Cardiac fibroblast (primary cell): ENCODE measurements around the gene RRAS.

Experiments
- DNase-seq, 2 donors: peaks; one replicate each; pipeline versions ENCODE4 v3.0.0 to v3.0.0-alpha.2; 2010; ENCODE audit warnings: low read depth in 2 of 2
- H3K4me3 ChIP-seq, 2 donors: replicated peaks in 1 of 2; 1 replicate in 1 of 2; 2 replicates in 1 of 2; pipeline ENCODE4 v1.5.1; 2011; ENCODE audit warnings: low read depth in 2 of 2, low read length in 2 of 2, mild to moderate bottlenecking in 2 of 2, moderate library complexity in 1 of 2
- TF ChIP-seq, protein P1 (sequence below): IDR thresholded peaks from one replicate; pipeline ENCODE4 v1.5.1; 2011; ENCODE audit warnings: low read depth, mild to moderate bottlenecking, low read length, inconsistent platforms

Gene RRAS

DNA sequence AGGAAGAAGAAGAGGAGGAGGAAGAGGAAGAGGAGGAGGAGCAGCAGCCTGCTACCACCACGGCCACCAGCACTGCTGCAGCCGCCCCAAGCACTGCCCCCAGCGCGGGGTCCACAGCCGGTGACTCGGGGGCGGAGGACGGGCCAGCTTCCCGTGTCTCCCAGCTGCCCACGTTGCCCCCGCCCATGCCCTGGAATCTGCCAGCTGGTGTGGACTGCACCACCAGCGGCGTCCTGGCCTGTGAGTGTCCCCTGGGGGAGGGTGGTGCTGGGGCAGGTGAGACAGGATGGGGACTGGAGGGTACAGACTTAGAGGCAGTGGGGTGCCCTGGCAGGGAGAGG lies 13.5 kb upstream of the RRAS start:
- H3K4me3 ChIP-seq = no peak overlapping the region
- no peak for DNase-seq
- TF ChIP-seq, protein P1, sequence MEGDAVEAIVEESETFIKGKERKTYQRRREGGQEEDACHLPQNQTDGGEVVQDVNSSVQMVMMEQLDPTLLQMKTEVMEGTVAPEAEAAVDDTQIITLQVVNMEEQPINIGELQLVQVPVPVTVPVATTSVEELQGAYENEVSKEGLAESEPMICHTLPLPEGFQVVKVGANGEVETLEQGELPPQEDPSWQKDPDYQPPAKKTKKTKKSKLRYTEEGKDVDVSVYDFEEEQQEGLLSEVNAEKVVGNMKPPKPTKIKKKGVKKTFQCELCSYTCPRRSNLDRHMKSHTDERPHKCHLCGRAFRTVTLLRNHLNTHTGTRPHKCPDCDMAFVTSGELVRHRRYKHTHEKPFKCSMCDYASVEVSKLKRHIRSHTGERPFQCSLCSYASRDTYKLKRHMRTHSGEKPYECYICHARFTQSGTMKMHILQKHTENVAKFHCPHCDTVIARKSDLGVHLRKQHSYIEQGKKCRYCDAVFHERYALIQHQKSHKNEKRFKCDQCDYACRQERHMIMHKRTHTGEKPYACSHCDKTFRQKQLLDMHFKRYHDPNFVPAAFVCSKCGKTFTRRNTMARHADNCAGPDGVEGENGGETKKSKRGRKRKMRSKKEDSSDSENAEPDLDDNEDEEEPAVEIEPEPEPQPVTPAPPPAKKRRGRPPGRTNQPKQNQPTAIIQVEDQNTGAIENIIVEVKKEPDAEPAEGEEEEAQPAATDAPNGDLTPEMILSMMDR = no peak

DNA sequence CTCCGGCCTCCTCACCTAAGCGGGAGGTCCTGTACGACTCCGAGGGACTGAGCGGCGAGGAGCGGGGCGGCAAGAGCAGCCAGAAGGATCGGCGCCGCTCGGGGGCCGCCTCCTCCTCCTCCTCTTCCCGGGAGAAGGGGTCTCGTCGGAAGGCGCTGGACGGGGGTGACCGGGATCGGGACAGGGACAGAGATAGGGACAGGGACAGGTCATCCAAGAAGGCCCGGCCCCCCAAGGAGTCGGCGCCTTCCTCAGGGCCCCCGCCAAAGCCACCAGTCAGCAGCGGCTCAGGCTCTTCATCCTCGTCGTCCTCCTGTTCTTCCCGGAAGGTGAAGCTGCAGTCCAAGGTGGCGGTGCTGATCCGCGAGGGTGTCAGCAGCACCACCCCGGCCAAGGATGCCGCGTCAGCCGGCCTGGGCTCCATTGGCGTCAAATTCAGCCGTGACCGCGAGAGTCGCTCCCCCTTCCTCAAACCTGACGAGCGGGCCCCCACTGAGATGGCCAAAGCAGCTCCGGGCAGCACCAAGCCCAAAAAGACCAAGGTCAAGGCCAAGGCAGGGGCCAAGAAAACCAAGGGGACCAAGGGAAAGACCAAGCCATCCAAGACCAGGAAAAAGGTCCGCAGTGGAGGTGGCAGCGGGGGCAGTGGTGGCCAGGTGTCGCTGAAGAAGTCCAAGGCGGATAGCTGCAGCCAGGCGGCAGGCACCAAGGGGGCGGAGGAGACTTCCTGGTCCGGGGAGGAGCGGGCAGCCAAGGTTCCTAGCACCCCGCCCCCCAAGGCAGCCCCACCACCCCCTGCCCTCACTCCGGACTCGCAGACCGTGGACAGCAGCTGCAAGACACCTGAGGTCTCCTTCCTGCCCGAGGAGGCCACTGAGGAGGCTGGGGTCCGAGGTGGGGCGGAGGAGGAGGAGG lies 12.9 kb upstream of the RRAS start:
- DNase-seq = no peak
- no peak overlapping the region for H3K4me3 ChIP-seq
- TF ChIP-seq, protein P1 = no peak

DNA sequence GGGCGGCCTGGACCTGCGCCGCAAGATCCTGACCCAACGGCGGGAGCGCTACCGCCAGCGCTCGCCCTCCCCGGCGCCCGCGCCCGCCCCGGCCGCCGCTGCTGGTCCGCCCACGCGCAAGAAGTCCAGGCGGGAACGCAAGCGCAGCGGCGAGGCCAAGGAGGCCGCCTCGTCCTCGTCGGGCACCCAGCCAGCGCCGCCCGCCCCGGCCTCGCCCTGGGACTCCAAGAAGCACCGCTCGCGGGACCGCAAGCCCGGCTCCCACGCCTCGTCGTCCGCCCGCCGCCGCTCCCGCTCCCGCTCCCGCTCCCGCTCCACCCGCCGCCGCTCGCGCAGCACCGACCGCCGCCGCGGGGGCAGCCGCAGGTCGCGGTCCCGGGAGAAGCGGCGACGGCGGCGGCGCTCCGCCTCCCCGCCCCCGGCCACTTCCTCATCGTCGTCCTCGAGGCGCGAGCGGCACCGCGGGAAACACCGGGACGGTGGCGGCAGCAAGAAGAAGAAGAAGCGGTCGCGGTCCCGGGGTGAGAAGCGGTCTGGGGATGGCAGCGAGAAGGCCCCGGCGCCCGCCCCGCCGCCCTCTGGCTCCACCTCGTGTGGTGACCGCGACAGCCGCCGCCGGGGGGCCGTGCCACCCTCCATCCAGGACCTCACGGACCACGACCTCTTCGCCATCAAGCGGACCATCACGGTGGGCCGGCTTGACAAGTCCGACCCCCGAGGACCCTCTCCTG lies 12.0 kb upstream of the RRAS start:
- no peak overlapping the region for H3K4me3 ChIP-seq
- TF ChIP-seq, protein P1 = no peak
- no peak for DNase-seq

DNA sequence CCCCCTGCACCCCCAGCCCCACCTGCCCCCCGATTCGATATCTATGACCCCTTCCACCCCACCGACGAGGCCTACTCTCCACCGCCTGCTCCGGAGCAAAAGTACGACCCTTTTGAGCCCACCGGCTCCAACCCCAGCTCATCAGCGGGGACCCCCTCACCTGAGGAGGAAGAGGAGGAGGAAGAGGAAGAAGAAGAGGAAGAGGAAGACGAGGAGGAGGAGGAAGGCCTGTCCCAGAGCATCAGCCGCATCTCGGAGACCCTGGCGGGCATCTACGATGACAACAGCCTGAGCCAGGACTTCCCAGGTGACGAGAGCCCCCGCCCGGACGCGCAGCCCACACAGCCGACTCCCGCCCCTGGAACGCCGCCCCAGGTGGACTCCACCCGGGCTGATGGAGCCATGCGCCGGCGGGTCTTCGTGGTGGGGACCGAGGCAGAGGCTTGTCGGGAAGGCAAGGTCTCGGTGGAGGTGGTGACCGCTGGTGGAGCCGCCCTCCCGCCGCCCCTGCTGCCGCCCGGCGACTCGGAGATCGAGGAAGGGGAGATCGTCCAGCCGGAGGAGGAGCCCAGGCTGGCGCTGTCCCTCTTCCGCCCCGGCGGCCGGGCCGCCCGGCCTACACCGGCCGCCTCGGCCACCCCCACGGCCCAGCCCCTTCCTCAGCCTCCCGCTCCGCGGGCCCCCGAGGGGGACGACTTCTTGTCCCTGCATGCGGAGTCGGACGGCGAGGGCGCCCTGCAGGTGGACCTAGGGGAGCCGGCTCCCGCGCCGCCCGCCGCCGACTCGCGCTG lies 11.3 kb upstream of the RRAS start:
- no peak overlapping the region for H3K4me3 ChIP-seq

DNA sequence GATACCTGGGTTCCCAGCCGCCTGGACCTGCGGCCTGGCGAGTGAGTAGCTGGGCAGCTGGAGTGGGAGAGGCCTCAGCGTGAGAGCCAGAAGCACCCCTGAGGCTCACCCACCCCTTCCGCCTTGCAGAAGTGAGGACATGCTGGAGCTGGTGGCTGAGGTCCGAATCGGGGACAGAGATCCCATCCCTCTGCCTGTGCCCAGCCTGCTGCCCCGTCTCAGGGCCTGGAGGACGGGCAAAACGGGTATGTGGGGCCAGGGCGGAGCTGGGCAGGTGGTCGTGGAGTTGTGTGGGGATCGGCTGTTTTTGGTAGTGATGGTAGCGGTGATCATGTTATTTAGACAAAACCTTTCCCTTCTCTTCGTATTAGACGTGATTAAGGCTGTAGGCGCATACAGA lies 6.6 kb upstream of the RRAS start:
- no peak for DNase-seq
- no peak overlapping the region for H3K4me3 ChIP-seq
- TF ChIP-seq, protein P1 = no peak

More for the DNA sequence above, 11.3 kb upstream of the RRAS start:
- TF ChIP-seq, protein P1 = no peak
- no peak for DNase-seq

DNA sequence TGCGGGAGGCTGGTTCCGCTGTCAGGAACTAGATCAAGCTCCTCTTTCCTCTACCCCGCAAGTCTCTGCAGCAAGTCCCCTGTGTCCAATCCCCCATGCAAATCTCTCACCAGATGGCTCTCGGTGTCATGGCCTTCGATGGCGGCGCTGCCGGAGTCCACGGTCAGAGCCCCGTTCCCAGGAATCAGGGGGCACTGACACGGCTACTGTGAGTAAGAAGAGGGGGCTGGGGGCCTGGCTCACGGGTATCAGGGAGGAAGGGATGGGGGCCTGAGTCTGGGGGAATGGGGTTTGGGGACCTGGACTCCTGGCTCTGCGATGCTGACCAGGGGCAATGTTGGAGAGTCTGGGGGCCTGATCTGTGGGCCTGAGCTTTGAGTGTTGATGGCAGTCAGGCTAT lies 6.1 kb upstream of the RRAS start:
- H3K4me3 ChIP-seq = no peak overlapping the region
- TF ChIP-seq, protein P1 = no peak
- DNase-seq = no peak
